Liver (tissue), 9 donors: Measurements from ENCODE around the gene MLLT10. TPM values are rescaled to one million over a fixed set of nuclear protein-coding genes. Genes with fewer than 3 reads are reported as not detected.

Experiments
- DNase-seq: peaks from one replicate; pipeline ENCODE4 v3.0.0-alpha.2; 2017; ENCODE audit warnings: low spot score
- H3K27ac ChIP-seq, 2 donors: one replicate each; pipeline ENCODE4 v1.7.0; 2013; ENCODE audit warnings: inconsistent platforms in 2 of 2, low read length in 2 of 2, control low read depth in 1 of 2, low read depth in 1 of 2, mild to moderate bottlenecking in 1 of 2
- H3K27me3 ChIP-seq, 4 donors: one replicate each; pipeline versions ENCODE4 v1.6.1 to v1.7.0; 2013; ENCODE audit warnings: low read length in 3 of 4, inconsistent platforms in 1 of 4, mild to moderate bottlenecking in 1 of 4, moderate library complexity in 1 of 4; ENCODE audit not compliant: control insufficient read depth in 4 of 4, insufficient read depth in 4 of 4
- H3K36me3 ChIP-seq, 4 donors: one replicate each; pipeline versions ENCODE4 v1.6.1 to v1.7.0; 2013; ENCODE audit warnings: low read length in 3 of 4, mild to moderate bottlenecking in 3 of 4, low read depth in 1 of 4, moderate library complexity in 1 of 4; ENCODE audit not compliant: control insufficient read depth in 4 of 4, insufficient read depth in 3 of 4
- H3K4me1 ChIP-seq, 4 donors: one replicate each; pipeline versions ENCODE4 v1.6.1 to v1.7.0; 2013; ENCODE audit warnings: low read length in 3 of 4, mild to moderate bottlenecking in 3 of 4, moderate library complexity in 1 of 4; ENCODE audit not compliant: control insufficient read depth in 4 of 4, insufficient read depth in 4 of 4
- H3K4me3 ChIP-seq, 3 donors: one replicate each; pipeline versions ENCODE4 v1.6.1 to v1.7.0; 2013; ENCODE audit warnings: low read length in 3 of 3, control low read depth in 1 of 3, low read depth in 1 of 3, mild to moderate bottlenecking in 1 of 3
- H3K9ac ChIP-seq, 2 donors: one replicate each; pipeline ENCODE4 v1.7.0; 2013; ENCODE audit warnings: low read length in 2 of 2, mild to moderate bottlenecking in 2 of 2, moderate library complexity in 2 of 2, control low read depth in 1 of 2, low read depth in 1 of 2
- H3K9me3 ChIP-seq, 4 donors: one replicate each; pipeline versions ENCODE4 v1.6.1 to v1.7.0; 2013; ENCODE audit warnings: low read length in 3 of 4; ENCODE audit not compliant: control insufficient read depth in 4 of 4
- ATF3 ChIP-seq: IDR thresholded peaks from 2 replicates; pipeline ENCODE4 v1.6.1; 2016; ENCODE audit warnings: antibody characterized with exemption
- CTCF ChIP-seq: fragments of 150-350 bp; IDR thresholded peaks from 2 replicates; pipeline ENCODE4 v1.5.1; 2017; ENCODE audit warnings: improper control_type of control experiment, low read depth, low read length; ENCODE audit not compliant: missing input control
- GABPA ChIP-seq, 2 donors: IDR thresholded peaks in 1 of 2; conservative IDR thresholded peaks in 1 of 2; 2 replicates each; pipeline ENCODE4 v1.6.1; 2016; ENCODE audit warnings: antibody characterized with exemption in 2 of 2, mild to moderate bottlenecking in 1 of 2, moderate library complexity in 1 of 2
- HNF4A ChIP-seq, 2 donors: conservative IDR thresholded peaks; 2 replicates each; pipeline ENCODE4 v1.6.1; 2016; ENCODE audit warnings: antibody characterized with exemption in 2 of 2, mild to moderate bottlenecking in 2 of 2
- JUND ChIP-seq, 2 donors: IDR thresholded peaks; 2 replicates each; pipeline ENCODE4 v1.6.1; 2016; ENCODE audit warnings: antibody characterized with exemption in 2 of 2
- MAX ChIP-seq: IDR thresholded peaks from 2 replicates; pipeline ENCODE4 v1.6.1; 2016; ENCODE audit warnings: antibody characterized with exemption
- NR2F2 ChIP-seq: IDR thresholded peaks from 2 replicates; pipeline ENCODE4 v1.6.1; 2016; ENCODE audit warnings: antibody characterized with exemption
- RAD21 ChIP-seq, 2 donors: IDR thresholded peaks; 2 replicates each; pipeline ENCODE4 v1.6.1; 2016; ENCODE audit warnings: antibody characterized with exemption in 2 of 2, mild to moderate bottlenecking in 2 of 2
- REST ChIP-seq: IDR thresholded peaks from 2 replicates; pipeline ENCODE4 v1.6.1; 2016; ENCODE audit warnings: antibody characterized with exemption, mild to moderate bottlenecking
- RXRA ChIP-seq, 2 donors: IDR thresholded peaks; 2 replicates each; pipeline ENCODE4 v1.6.1; 2017 to 2018; ENCODE audit warnings: antibody characterized with exemption in 2 of 2, mild to moderate bottlenecking in 1 of 2
- SP1 ChIP-seq: IDR thresholded peaks from 2 replicates; pipeline ENCODE4 v1.6.1; 2018; ENCODE audit warnings: antibody characterized with exemption, mild to moderate bottlenecking
- YY1 ChIP-seq: IDR thresholded peaks from 2 replicates; pipeline ENCODE4 v1.6.1; 2016; ENCODE audit warnings: antibody characterized with exemption, mild to moderate bottlenecking
- ZBTB33 ChIP-seq: IDR thresholded peaks from 2 replicates; pipeline ENCODE4 v1.6.1; 2016; ENCODE audit warnings: antibody characterized with exemption
- WGBS: extraction: QIAGEN DNeasy Blood & Tissue Kit; methylation state at CpG from one replicate; pipeline ENCODE4 v1.1.7; 2013; 5-methylcytosine and 5-hydroxymethylcytosine counted together
- polyA plus RNA-seq, 2 donors: library from polyadenylated mRNA; stranded (reverse) in 1 of 2; unstranded in 1 of 2; fragments of 200-250 nt in 1 of 2; fragments of >200 nt in 1 of 2; fragmentation: Nextera tagmentation in 1 of 2; extraction: Ambion mirVana in 1 of 2; gene quantifications; one replicate each; pipeline versions ENCODE4 v1.2.1 to v1.2.3, GENCODE V29; 2013 to 2015
- total RNA-seq, 2 donors: library from RNA; depleted of rRNA; stranded (reverse); fragments of >200 nt; gene quantifications; one replicate each; pipeline ENCODE4 v1.2.3, GENCODE V29; 2014
- donor health status: healthy.
- donor health status: healthy.
- donor health status: healthy.
- donor health status: healthy.
- donor health status: healthy.

The MLLT10 gene
- total and polyA plus RNA-seq, 4 donors = 11.9 to 47.4 (median 22.6) TPM

- no peak for TF ChIP-seq GABPA (IDR thresholded peaks at IDR 0.05 in 1 of 2, conservative IDR thresholded peaks at IDR 0.05 in 1 of 2)
Observed at GRCh38 chr10:21749788-21750187, 215.8 kb downstream of the MLLT10 start (continued).

GRCh38 chr10:21750424-21750823 is 216.4 kb downstream of the MLLT10 start:
- DNase-seq = no peak
- H3K27me3 ChIP-seq = no peaks in the 10 kb centered on the region
- H3K4me1 ChIP-seq = no peaks in the 10 kb centered on the region
- WGBS = 95% methylated on average over 12 of the region's 12 CpGs
- TF ChIP-seq GABPA (IDR thresholded peaks at IDR 0.05 in 1 of 2, conservative IDR thresholded peaks at IDR 0.05 in 1 of 2) (no peak), SP1 (no peak), YY1 (no peak), MAX (no peak), REST (no peak), CTCF (no peak), RXRA (IDR thresholded peaks at IDR 0.05) (no peak), ZBTB33 (no peak)
- H3K4me3 ChIP-seq = no peak overlapping the region
- no peaks in the 10 kb centered on the region for H3K9me3 ChIP-seq
- H3K27ac ChIP-seq = no peak overlapping the region
- H3K36me3 ChIP-seq = peaks cover 0 to 1% (median 0%) of the 10 kb centered on the region in 4 donors
- H3K9ac ChIP-seq = no peak overlapping the region

GRCh38 chr10:21751341-21752310 is 217.6 kb downstream of the MLLT10 start:
- peaks cover 0 to 5% (median 3%) of the 10 kb centered on the region in 4 donors for H3K36me3 ChIP-seq
- DNase-seq = no peak
- 82% methylated on average over 26 of the region's 26 CpGs for WGBS
- H3K9ac ChIP-seq = no peak overlapping the region
- no peak overlapping the region for H3K4me3 ChIP-seq
- no peak overlapping the region for H3K27ac ChIP-seq
- no peaks in the 10 kb centered on the region for H3K27me3 ChIP-seq
- no peaks in the 10 kb centered on the region for H3K9me3 ChIP-seq
- H3K4me1 ChIP-seq = no peaks in the 10 kb centered on the region
- no peak for TF ChIP-seq YY1
- no peak for TF ChIP-seq GABPA (IDR thresholded peaks at IDR 0.05 in 1 of 2, conservative IDR thresholded peaks at IDR 0.05 in 1 of 2)
- no peak for TF ChIP-seq NR2F2
- no peak for TF ChIP-seq REST
- no peak for TF ChIP-seq RXRA (IDR thresholded peaks at IDR 0.05)
- no peak for TF ChIP-seq RAD21 (IDR thresholded peaks at IDR 0.05)
- no peak for TF ChIP-seq HNF4A (conservative IDR thresholded peaks at IDR 0.05)
- no peak for TF ChIP-seq ATF3
- no peak for TF ChIP-seq MAX
- no peak for TF ChIP-seq JUND (IDR thresholded peaks at IDR 0.05)
